Liver (tissue), 9 donors: ENCODE measurements around the gene LRRK1. TPM values are rescaled to one million over a fixed set of nuclear protein-coding genes. Genes with fewer than 3 reads are reported as not detected.

Experiments used
- DNase-seq: peaks from one replicate; pipeline ENCODE4 v3.0.0-alpha.2; 2017; ENCODE audit warnings: low spot score
- H3K27ac ChIP-seq, 2 donors: one replicate each; pipeline ENCODE4 v1.7.0; 2013; ENCODE audit warnings: inconsistent platforms in 2 of 2, low read length in 2 of 2, control low read depth in 1 of 2, low read depth in 1 of 2, mild to moderate bottlenecking in 1 of 2
- H3K27me3 ChIP-seq, 4 donors: one replicate each; pipeline versions ENCODE4 v1.6.1 to v1.7.0; 2013; ENCODE audit warnings: low read length in 3 of 4, inconsistent platforms in 1 of 4, mild to moderate bottlenecking in 1 of 4, moderate library complexity in 1 of 4; ENCODE audit not compliant: control insufficient read depth in 4 of 4, insufficient read depth in 4 of 4
- H3K36me3 ChIP-seq, 4 donors: one replicate each; pipeline versions ENCODE4 v1.6.1 to v1.7.0; 2013; ENCODE audit warnings: low read length in 3 of 4, mild to moderate bottlenecking in 3 of 4, low read depth in 1 of 4, moderate library complexity in 1 of 4; ENCODE audit not compliant: control insufficient read depth in 4 of 4, insufficient read depth in 3 of 4
- H3K4me1 ChIP-seq, 4 donors: one replicate each; pipeline versions ENCODE4 v1.6.1 to v1.7.0; 2013; ENCODE audit warnings: low read length in 3 of 4, mild to moderate bottlenecking in 3 of 4, moderate library complexity in 1 of 4; ENCODE audit not compliant: control insufficient read depth in 4 of 4, insufficient read depth in 4 of 4
- H3K4me3 ChIP-seq, 3 donors: one replicate each; pipeline versions ENCODE4 v1.6.1 to v1.7.0; 2013; ENCODE audit warnings: low read length in 3 of 3, control low read depth in 1 of 3, low read depth in 1 of 3, mild to moderate bottlenecking in 1 of 3
- H3K9ac ChIP-seq, 2 donors: one replicate each; pipeline ENCODE4 v1.7.0; 2013; ENCODE audit warnings: low read length in 2 of 2, mild to moderate bottlenecking in 2 of 2, moderate library complexity in 2 of 2, control low read depth in 1 of 2, low read depth in 1 of 2
- H3K9me3 ChIP-seq, 4 donors: one replicate each; pipeline versions ENCODE4 v1.6.1 to v1.7.0; 2013; ENCODE audit warnings: low read length in 3 of 4; ENCODE audit not compliant: control insufficient read depth in 4 of 4
- EGR1 ChIP-seq, 2 donors: IDR thresholded peaks; 2 replicates each; pipeline ENCODE4 v1.6.1; 2016 to 2018; ENCODE audit warnings: antibody characterized with exemption in 2 of 2, low read depth in 2 of 2
- FOXA2 ChIP-seq: IDR thresholded peaks from 2 replicates; pipeline ENCODE4 v1.6.1; 2016; ENCODE audit warnings: antibody characterized with exemption
- GABPA ChIP-seq, 2 donors: IDR thresholded peaks in 1 of 2; conservative IDR thresholded peaks in 1 of 2; 2 replicates each; pipeline ENCODE4 v1.6.1; 2016; ENCODE audit warnings: antibody characterized with exemption in 2 of 2, mild to moderate bottlenecking in 1 of 2, moderate library complexity in 1 of 2
- HNF4A ChIP-seq, 2 donors: conservative IDR thresholded peaks; 2 replicates each; pipeline ENCODE4 v1.6.1; 2016; ENCODE audit warnings: antibody characterized with exemption in 2 of 2, mild to moderate bottlenecking in 2 of 2
- HNF4G ChIP-seq: IDR thresholded peaks from 2 replicates; pipeline ENCODE4 v1.6.1; 2016; ENCODE audit warnings: antibody characterized with exemption
- JUND ChIP-seq, 2 donors: IDR thresholded peaks; 2 replicates each; pipeline ENCODE4 v1.6.1; 2016; ENCODE audit warnings: antibody characterized with exemption in 2 of 2
- NR2F2 ChIP-seq: IDR thresholded peaks from 2 replicates; pipeline ENCODE4 v1.6.1; 2016; ENCODE audit warnings: antibody characterized with exemption
- RAD21 ChIP-seq, 2 donors: IDR thresholded peaks; 2 replicates each; pipeline ENCODE4 v1.6.1; 2016; ENCODE audit warnings: antibody characterized with exemption in 2 of 2, mild to moderate bottlenecking in 2 of 2
- RXRA ChIP-seq, 2 donors: IDR thresholded peaks; 2 replicates each; pipeline ENCODE4 v1.6.1; 2017 to 2018; ENCODE audit warnings: antibody characterized with exemption in 2 of 2, mild to moderate bottlenecking in 1 of 2
- SP1 ChIP-seq: IDR thresholded peaks from 2 replicates; pipeline ENCODE4 v1.6.1; 2018; ENCODE audit warnings: antibody characterized with exemption, mild to moderate bottlenecking
- TAF1 ChIP-seq: conservative IDR thresholded peaks from 2 replicates; pipeline ENCODE4 v1.6.1; 2016; ENCODE audit warnings: antibody characterized with exemption, mild to moderate bottlenecking
- YY1 ChIP-seq: IDR thresholded peaks from 2 replicates; pipeline ENCODE4 v1.6.1; 2016; ENCODE audit warnings: antibody characterized with exemption, mild to moderate bottlenecking
- WGBS: extraction: QIAGEN DNeasy Blood & Tissue Kit; methylation state at CpG from one replicate; pipeline ENCODE4 v1.1.7; 2013; 5-methylcytosine and 5-hydroxymethylcytosine counted together
- polyA plus RNA-seq, 2 donors: library from polyadenylated mRNA; stranded (reverse) in 1 of 2; unstranded in 1 of 2; fragments of 200-250 nt in 1 of 2; fragments of >200 nt in 1 of 2; fragmentation: Nextera tagmentation in 1 of 2; extraction: Ambion mirVana in 1 of 2; gene quantifications; one replicate each; pipeline versions ENCODE4 v1.2.1 to v1.2.3, GENCODE V29; 2013 to 2015
- total RNA-seq, 2 donors: library from RNA; depleted of rRNA; stranded (reverse); fragments of >200 nt; gene quantifications; one replicate each; pipeline ENCODE4 v1.2.3, GENCODE V29; 2014
- TF ChIP-seq, protein P1 (sequence below): IDR thresholded peaks from 2 replicates; pipeline ENCODE4 v1.6.1; 2016; ENCODE audit warnings: antibody characterized with exemption
- TF ChIP-seq, protein P2 (sequence below): fragments of 150-350 bp; IDR thresholded peaks from 2 replicates; pipeline ENCODE4 v1.5.1; 2017; ENCODE audit warnings: improper control_type of control experiment, low read depth, low read length; ENCODE audit not compliant: missing input control
- TF ChIP-seq, protein P3 (sequence below): IDR thresholded peaks from 2 replicates; pipeline ENCODE4 v1.6.1; 2016; ENCODE audit warnings: antibody characterized with exemption
- TF ChIP-seq, protein P4 (sequence below): IDR thresholded peaks from 2 replicates; pipeline ENCODE4 v1.6.1; 2016; ENCODE audit warnings: antibody characterized with exemption
- TF ChIP-seq, protein P5 (sequence below): IDR thresholded peaks from 2 replicates; pipeline ENCODE4 v1.6.1; 2016; ENCODE audit warnings: antibody characterized with exemption, mild to moderate bottlenecking
- donor health status: healthy.
- donor health status: healthy.
- donor health status: healthy.
- donor health status: healthy.
- donor health status: healthy.

The LRRK1 gene
- total and polyA plus RNA-seq, 4 donors, result 1.2 to 4.4 (median 2.7) TPM

DNA sequence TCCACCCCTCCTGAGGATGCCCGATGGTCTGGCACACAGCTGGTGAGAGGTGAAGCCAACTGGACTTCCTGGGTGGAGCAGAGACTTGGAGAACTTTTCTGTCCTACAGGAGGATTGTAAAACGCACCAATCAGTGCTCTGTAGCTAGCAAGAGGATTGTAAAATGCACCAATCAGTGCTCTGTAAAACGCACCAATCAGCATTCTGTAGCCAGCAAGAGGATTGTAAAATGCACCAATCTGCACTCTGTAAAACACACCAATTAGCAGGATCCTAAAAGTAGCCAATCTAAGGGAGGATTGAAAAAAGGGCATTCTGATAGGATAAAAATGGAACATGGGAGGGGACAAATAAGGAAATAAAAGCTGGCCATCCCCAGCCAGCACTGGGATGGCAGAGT, 182.5 kb downstream of the LRRK1 start:
- DNase-seq, result no peak
- no peak overlapping the region for H3K9ac ChIP-seq
- H3K27ac ChIP-seq, result no peak overlapping the region
- no peak overlapping the region for H3K4me3 ChIP-seq
- no peaks in the 10 kb centered on the region for H3K27me3 ChIP-seq
- H3K9me3 ChIP-seq, result no peaks in the 10 kb centered on the region
- 93% methylated on average over 3 of the region's 3 CpGs for WGBS
- TF ChIP-seq TAF1 (no peak), GABPA (IDR thresholded peaks at IDR 0.05 in 1 of 2, conservative IDR thresholded peaks at IDR 0.05 in 1 of 2) (no peak), YY1 (no peak), RXRA (IDR thresholded peaks at IDR 0.05) (no peak), EGR1 (IDR thresholded peaks at IDR 0.05; ENCODE audit: low read depth in 2 of 2) (no peak)
- TF ChIP-seq, protein P1, sequence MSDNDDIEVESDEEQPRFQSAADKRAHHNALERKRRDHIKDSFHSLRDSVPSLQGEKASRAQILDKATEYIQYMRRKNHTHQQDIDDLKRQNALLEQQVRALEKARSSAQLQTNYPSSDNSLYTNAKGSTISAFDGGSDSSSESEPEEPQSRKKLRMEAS, result no peak
- no peaks in the 10 kb centered on the region for H3K36me3 ChIP-seq
- H3K4me1 ChIP-seq, result no peaks in the 10 kb centered on the region

DNA sequence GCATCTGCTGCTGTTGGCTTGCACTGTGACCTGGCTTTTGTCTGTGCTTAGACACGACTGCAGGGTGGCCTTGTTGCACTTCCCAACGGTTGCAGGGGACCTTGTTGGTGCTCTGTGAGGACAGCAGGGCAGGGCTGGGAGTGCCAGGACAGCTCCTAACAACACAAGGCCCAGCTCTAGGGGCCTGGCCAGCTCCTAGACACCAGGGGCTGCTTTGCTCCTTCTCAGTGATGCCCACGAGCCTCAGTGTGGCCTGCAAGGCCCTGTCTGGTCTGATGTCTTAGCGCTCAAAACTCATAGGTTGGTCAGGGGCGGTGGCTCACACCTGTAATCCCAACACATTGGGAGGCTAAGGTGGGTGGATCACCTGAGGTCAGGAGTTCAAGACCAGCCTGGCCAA, 183.6 kb downstream of the LRRK1 start:
- no peak overlapping the region for H3K9ac ChIP-seq
- no peak for DNase-seq
- no peak overlapping the region for H3K27ac ChIP-seq
- no peak overlapping the region for H3K4me3 ChIP-seq
- H3K9me3 ChIP-seq, result no peaks in the 10 kb centered on the region
- no peaks in the 10 kb centered on the region for H3K36me3 ChIP-seq
- H3K4me1 ChIP-seq, result no peaks in the 10 kb centered on the region
- TF ChIP-seq, protein P2, sequence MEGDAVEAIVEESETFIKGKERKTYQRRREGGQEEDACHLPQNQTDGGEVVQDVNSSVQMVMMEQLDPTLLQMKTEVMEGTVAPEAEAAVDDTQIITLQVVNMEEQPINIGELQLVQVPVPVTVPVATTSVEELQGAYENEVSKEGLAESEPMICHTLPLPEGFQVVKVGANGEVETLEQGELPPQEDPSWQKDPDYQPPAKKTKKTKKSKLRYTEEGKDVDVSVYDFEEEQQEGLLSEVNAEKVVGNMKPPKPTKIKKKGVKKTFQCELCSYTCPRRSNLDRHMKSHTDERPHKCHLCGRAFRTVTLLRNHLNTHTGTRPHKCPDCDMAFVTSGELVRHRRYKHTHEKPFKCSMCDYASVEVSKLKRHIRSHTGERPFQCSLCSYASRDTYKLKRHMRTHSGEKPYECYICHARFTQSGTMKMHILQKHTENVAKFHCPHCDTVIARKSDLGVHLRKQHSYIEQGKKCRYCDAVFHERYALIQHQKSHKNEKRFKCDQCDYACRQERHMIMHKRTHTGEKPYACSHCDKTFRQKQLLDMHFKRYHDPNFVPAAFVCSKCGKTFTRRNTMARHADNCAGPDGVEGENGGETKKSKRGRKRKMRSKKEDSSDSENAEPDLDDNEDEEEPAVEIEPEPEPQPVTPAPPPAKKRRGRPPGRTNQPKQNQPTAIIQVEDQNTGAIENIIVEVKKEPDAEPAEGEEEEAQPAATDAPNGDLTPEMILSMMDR, result no peak
- TF ChIP-seq FOXA2 (no peak), RAD21 (IDR thresholded peaks at IDR 0.05) (no peak), HNF4A (conservative IDR thresholded peaks at IDR 0.05) (no peak), JUND (IDR thresholded peaks at IDR 0.05) (no peak), SP1 (no peak), RXRA (IDR thresholded peaks at IDR 0.05) (no peak), YY1 (no peak), NR2F2 (no peak), HNF4G (no peak), EGR1 (IDR thresholded peaks at IDR 0.05; ENCODE audit: low read depth in 2 of 2) (no peak)
- TF ChIP-seq, protein P3, sequence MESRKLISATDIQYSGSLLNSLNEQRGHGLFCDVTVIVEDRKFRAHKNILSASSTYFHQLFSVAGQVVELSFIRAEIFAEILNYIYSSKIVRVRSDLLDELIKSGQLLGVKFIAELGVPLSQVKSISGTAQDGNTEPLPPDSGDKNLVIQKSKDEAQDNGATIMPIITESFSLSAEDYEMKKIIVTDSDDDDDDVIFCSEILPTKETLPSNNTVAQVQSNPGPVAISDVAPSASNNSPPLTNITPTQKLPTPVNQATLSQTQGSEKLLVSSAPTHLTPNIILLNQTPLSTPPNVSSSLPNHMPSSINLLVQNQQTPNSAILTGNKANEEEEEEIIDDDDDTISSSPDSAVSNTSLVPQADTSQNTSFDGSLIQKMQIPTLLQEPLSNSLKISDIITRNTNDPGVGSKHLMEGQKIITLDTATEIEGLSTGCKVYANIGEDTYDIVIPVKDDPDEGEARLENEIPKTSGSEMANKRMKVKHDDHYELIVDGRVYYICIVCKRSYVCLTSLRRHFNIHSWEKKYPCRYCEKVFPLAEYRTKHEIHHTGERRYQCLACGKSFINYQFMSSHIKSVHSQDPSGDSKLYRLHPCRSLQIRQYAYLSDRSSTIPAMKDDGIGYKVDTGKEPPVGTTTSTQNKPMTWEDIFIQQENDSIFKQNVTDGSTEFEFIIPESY, result no peak
- TF ChIP-seq, protein P4, sequence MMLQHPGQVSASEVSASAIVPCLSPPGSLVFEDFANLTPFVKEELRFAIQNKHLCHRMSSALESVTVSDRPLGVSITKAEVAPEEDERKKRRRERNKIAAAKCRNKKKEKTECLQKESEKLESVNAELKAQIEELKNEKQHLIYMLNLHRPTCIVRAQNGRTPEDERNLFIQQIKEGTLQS, result no peak
- TF ChIP-seq, protein P1, result no peak
- TF ChIP-seq, protein P5, sequence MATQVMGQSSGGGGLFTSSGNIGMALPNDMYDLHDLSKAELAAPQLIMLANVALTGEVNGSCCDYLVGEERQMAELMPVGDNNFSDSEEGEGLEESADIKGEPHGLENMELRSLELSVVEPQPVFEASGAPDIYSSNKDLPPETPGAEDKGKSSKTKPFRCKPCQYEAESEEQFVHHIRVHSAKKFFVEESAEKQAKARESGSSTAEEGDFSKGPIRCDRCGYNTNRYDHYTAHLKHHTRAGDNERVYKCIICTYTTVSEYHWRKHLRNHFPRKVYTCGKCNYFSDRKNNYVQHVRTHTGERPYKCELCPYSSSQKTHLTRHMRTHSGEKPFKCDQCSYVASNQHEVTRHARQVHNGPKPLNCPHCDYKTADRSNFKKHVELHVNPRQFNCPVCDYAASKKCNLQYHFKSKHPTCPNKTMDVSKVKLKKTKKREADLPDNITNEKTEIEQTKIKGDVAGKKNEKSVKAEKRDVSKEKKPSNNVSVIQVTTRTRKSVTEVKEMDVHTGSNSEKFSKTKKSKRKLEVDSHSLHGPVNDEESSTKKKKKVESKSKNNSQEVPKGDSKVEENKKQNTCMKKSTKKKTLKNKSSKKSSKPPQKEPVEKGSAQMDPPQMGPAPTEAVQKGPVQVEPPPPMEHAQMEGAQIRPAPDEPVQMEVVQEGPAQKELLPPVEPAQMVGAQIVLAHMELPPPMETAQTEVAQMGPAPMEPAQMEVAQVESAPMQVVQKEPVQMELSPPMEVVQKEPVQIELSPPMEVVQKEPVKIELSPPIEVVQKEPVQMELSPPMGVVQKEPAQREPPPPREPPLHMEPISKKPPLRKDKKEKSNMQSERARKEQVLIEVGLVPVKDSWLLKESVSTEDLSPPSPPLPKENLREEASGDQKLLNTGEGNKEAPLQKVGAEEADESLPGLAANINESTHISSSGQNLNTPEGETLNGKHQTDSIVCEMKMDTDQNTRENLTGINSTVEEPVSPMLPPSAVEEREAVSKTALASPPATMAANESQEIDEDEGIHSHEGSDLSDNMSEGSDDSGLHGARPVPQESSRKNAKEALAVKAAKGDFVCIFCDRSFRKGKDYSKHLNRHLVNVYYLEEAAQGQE, result no peak
- H3K27me3 ChIP-seq, result no peaks in the 10 kb centered on the region
- 78% methylated on average over 5 of the region's 5 CpGs for WGBS
